ENCODE results near the gene CC2D2B.

DNA sequence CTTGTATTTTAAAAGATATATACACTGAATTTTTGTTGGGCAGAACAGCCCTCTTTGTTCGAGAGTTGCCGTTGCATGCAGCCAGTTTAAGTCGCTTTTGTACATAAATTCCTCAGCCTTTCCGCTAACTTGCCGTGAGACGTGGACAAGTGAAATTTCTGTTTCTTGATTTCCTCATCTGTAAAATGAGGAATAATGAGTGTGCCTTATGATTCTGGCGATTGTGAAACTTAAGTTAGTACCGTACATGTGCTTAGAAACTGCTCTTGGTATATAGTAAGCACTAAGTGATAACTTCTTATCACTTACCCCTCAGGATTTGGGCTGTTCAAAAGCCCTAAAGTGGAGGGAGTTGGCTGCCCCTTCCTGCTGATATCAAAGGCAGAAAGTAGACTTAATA lies 137.0 kb downstream of the CC2D2B start:
- TF ChIP-seq, protein P1, sequence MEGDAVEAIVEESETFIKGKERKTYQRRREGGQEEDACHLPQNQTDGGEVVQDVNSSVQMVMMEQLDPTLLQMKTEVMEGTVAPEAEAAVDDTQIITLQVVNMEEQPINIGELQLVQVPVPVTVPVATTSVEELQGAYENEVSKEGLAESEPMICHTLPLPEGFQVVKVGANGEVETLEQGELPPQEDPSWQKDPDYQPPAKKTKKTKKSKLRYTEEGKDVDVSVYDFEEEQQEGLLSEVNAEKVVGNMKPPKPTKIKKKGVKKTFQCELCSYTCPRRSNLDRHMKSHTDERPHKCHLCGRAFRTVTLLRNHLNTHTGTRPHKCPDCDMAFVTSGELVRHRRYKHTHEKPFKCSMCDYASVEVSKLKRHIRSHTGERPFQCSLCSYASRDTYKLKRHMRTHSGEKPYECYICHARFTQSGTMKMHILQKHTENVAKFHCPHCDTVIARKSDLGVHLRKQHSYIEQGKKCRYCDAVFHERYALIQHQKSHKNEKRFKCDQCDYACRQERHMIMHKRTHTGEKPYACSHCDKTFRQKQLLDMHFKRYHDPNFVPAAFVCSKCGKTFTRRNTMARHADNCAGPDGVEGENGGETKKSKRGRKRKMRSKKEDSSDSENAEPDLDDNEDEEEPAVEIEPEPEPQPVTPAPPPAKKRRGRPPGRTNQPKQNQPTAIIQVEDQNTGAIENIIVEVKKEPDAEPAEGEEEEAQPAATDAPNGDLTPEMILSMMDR (IDR thresholded peaks at IDR 0.05): no peak
- TF ChIP-seq POLR2AphosphoS5 (IDR thresholded peaks at IDR 0.05): no peak

Measured in breast epithelium (tissue), 3 donors.